Measurements from ENCODE around the gene EXOC2. TPM values are rescaled to one million over a fixed set of nuclear protein-coding genes. Genes with fewer than 3 reads are reported as not detected.

The EXOC2 gene
- polyA plus RNA-seq, 1 experiment, result 16.0 TPM

- POLR2A ChIA-PET, result no interaction called here
- H3K27me3 ChIP-seq (ENCODE audit: control insufficient read depth, insufficient read depth, low read length), result no peaks in the 10 kb centered on the region; the same call in 1 of the 2 replicates
- no peak for DNase-seq (ENCODE audit: low read depth)
- TF ChIP-seq CTCF (IDR thresholded peaks at IDR 0.05; ENCODE audit: insufficient read depth, low read depth, low read length), result no peak
- CTCF ChIA-PET, result interaction anchor here (1.8 kb wide), 1 partner anchor 9 kb away, joined by 13 read pairs; no protein-coding TSS in a partner anchor
- no peak overlapping the region for H3K4me3 ChIP-seq (ENCODE audit: low read depth, low read length)
- no peaks in the 10 kb centered on the region for H3K36me3 ChIP-seq (ENCODE audit: control insufficient read depth, insufficient read depth, low read length)
Observed at GRCh38 chr6:713351-713750, 20.4 kb upstream of the EXOC2 start.

- Histone ChIP-seq H3K27me3 (ENCODE audit: control insufficient read depth, insufficient read depth, low read length) (no peaks in the 10 kb centered on the region), H3K36me3 (ENCODE audit: control insufficient read depth, insufficient read depth, low read length) (no peaks in the 10 kb centered on the region), H3K4me3 (ENCODE audit: low read depth, low read length) (no peak overlapping the region)
- ChIA-PET CTCF (interaction anchor here (1.8 kb wide), 1 partner anchor 9 kb away, joined by 13 read pairs; no protein-coding TSS in a partner anchor), POLR2A (no interaction called here)
- DNase-seq (ENCODE audit: low read depth), result no peak
- TF ChIP-seq CTCF (IDR thresholded peaks at IDR 0.05; ENCODE audit: insufficient read depth, low read depth, low read length), result no peak
Observed at GRCh38 chr6:712805-713204, 19.9 kb upstream of the EXOC2 start.

- Histone ChIP-seq H3K27me3 (ENCODE audit: control insufficient read depth, insufficient read depth, low read length) (no peaks in the 10 kb centered on the region), H3K4me3 (ENCODE audit: low read depth, low read length) (no peak overlapping the region), H3K36me3 (ENCODE audit: control insufficient read depth, insufficient read depth, low read length) (no peaks in the 10 kb centered on the region)
- ChIA-PET POLR2A (no interaction called here), CTCF (interaction anchor here (1.0 to 1.8 kb wide), 3 partner anchors 10 to 841 kb away, joined by 3 to 19 read pairs (median 6); no protein-coding TSS in a partner anchor)
- no peak for TF ChIP-seq CTCF (IDR thresholded peaks at IDR 0.05; ENCODE audit: insufficient read depth, low read depth, low read length)
- DNase-seq (ENCODE audit: low read depth), result no peak
Observed at GRCh38 chr6:711925-712324, 19.0 kb upstream of the EXOC2 start.

GRCh38 chr6:710601-711571 lies 17.9 kb upstream of the EXOC2 start:
- Histone ChIP-seq H3K36me3 (ENCODE audit: control insufficient read depth, insufficient read depth, low read length) (no peaks in the 10 kb centered on the region), H3K4me3 (ENCODE audit: low read depth, low read length) (peak overlapping the region; percentile 46), H3K27me3 (ENCODE audit: control insufficient read depth, insufficient read depth, low read length) (no peaks in the 10 kb centered on the region)
- no peak for DNase-seq (ENCODE audit: low read depth)
- POLR2A ChIA-PET, result no interaction called here
- CTCF ChIA-PET, result interaction anchor here (1.0 to 1.8 kb wide), 4 partner anchors 8 to 842 kb away, joined by 3 to 19 read pairs (median 4); no protein-coding TSS in a partner anchor
- no peak for TF ChIP-seq CTCF (IDR thresholded peaks at IDR 0.05; ENCODE audit: insufficient read depth, low read depth, low read length)

GRCh38 chr6:709471-710056 lies 16.6 kb upstream of the EXOC2 start:
- ChIA-PET CTCF (interaction anchor here (1.4 to 1.5 kb wide), 2 partner anchors 12 to 84 kb away, joined by 3 to 6 read pairs; no protein-coding TSS in a partner anchor), POLR2A (no interaction called here)
- no peaks in the 10 kb centered on the region for H3K36me3 ChIP-seq (ENCODE audit: control insufficient read depth, insufficient read depth, low read length)
- no peak for TF ChIP-seq CTCF (IDR thresholded peaks at IDR 0.05; ENCODE audit: insufficient read depth, low read depth, low read length)
- no peak overlapping the region for H3K4me3 ChIP-seq (ENCODE audit: low read depth, low read length)
- DNase-seq (ENCODE audit: low read depth), result no peak
- no peaks in the 10 kb centered on the region for H3K27me3 ChIP-seq (ENCODE audit: control insufficient read depth, insufficient read depth, low read length)
